K562 (cell line): ENCODE results near the gene GPN3. TPM values are rescaled to one million over a fixed set of nuclear protein-coding genes. Genes with fewer than 3 reads are reported as not detected.

ENCODE experiments used
- DMBX1 ChIP-seq: fragments of 250-450 bp; sonication (Bioruptor Pico); IDR thresholded peaks from 2 replicates; pipeline ENCODE4 v1.8.0; 2022; ENCODE audit warnings: inconsistent platforms, mild to moderate bottlenecking, moderate library complexity, borderline replicate concordance
- MED1 ChIP-seq: sonication (generic); formaldehyde crosslinking; IDR thresholded peaks from 2 replicates; pipeline ENCODE4 v1.8.1; 2023; ENCODE audit warnings: missing genetic modification reagents, borderline replicate concordance
- PHF8 ChIP-seq: fragments of 200-600 bp; sonication (generic); IDR thresholded peaks from 2 replicates; pipeline ENCODE4 v1.6.1; 2012; ENCODE audit warnings: mixed run types, mild to moderate bottlenecking, inconsistent platforms, low read length, moderate library complexity, borderline replicate concordance
- SAP30 ChIP-seq: fragments of 200-600 bp; sonication (generic); IDR thresholded peaks from 2 replicates; pipeline ENCODE4 v1.6.1; 2012; ENCODE audit warnings: borderline replicate concordance, low read depth, mild to moderate bottlenecking, moderate library complexity, low read length, control low read depth, inconsistent platforms; ENCODE audit not compliant: insufficient read depth, poor library complexity, severe bottlenecking
- SNIP1 ChIP-seq: fragments of 450-650 bp; IDR thresholded peaks from 2 replicates; pipeline ENCODE4 v1.7.1; 2017; ENCODE audit warnings: low read depth, mild to moderate bottlenecking
- TCF7L2 ChIP-seq: fragments of 150-350 bp; IDR thresholded peaks from 2 replicates; pipeline ENCODE4 v1.6.1; 2016; ENCODE audit warnings: low read depth, mild to moderate bottlenecking, low read length, moderate library complexity
- ZNF165 ChIP-seq: fragments of 250-450 bp; sonication (Bioruptor Pico); IDR thresholded peaks from 2 replicates; pipeline ENCODE4 v1.4.0; 2020; ENCODE audit warnings: borderline replicate concordance
- ZNF41 ChIP-seq: fragments of 250-450 bp; sonication (Bioruptor Pico); conservative IDR thresholded peaks from 2 replicates; pipeline ENCODE4 v1.4.0; 2020; ENCODE audit warnings: mild to moderate bottlenecking
- polyA plus RNA-seq, 8 experiments: library from polyadenylated mRNA; depleted of rRNA in 4 of 8; stranded (reverse) in 5 of 8; unstranded in 3 of 8; fragments of >200 nt; fragmentation: Nextera tagmentation in 2 of 8; fragmentation: Illumina TruSeq in 1 of 8; extraction: Ambion mirVana in 2 of 8; extraction: Trizol in 1 of 8; gene quantifications; 2 replicates each; pipeline versions ENCODE4 v1.2.1 to v1.2.3, GENCODE V29; 2011 to 2014; ENCODE audit warnings: inconsistent platforms in 1 of 8, missing spikeins in 1 of 8
- total RNA-seq, 7 experiments: library from RNA; depleted of rRNA in 6 of 7; stranded (reverse); fragments of >200 nt in 6 of 7; fragmentation: Illumina TruSeq in 2 of 7; extraction: Trizol in 2 of 7; gene quantifications; 2 replicates each; pipeline versions ENCODE4 v1.2.1 to v1.2.3, GENCODE V29; 2011 to 2021; ENCODE audit warnings: low replicate concordance in 1 of 7
- TF ChIP-seq, protein P1 (sequence below): fragments of 200-600 bp; sonication (generic); IDR thresholded peaks from one replicate; pipeline ENCODE4 v1.6.1; 2012; ENCODE audit warnings: mild to moderate bottlenecking, low read depth, low read length, inconsistent platforms

GPN3 gene
- total and polyA plus RNA-seq, 9 of the 15 experiments (the other 6 are each of a cell fraction or from before 2014, with no cell fraction given), result 35.8 to 123 (median 64.2) TPM

DNA sequence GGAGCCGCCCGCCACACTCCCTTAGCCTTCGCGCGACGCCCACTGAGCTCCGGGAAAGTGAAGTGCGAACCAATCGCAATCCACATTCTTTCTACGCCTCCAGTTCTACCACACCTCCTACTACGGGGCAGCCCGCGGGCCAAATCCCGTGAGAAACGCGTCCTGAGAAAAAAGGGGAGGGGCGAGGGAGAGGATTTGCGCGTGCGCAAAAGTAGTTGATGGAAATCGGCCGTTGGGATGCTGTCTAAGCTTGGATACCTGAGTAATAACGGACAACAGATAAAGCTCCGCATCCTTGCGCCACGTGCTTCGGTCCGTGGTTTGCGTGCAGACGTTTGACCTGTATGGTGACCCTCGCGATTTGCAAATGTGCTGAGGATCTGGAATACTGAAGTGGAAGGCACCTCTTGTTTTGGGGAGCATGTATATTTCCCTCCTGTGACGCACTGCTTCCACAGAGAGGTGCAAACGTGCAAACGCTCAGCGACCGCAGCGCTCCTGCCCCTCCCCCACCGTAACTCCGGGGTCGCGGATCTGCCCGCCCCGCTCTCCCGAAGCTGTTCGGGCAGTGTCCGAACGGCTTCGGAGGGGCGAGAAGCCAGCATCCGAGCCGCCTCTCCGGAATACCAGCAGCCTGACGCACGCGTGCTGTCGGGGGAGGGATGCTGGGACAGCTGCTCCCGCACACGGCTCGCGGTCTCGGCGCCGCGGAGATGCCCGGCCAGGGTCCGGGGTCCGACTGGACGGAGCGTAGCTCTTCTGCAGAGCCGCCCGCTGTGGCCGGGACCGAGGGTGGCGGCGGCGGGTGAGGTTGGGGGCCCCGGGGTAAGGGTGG lies at the start of gene GPN3, which contains the start of gene FAM216A (continued):
- TF ChIP-seq, protein P1, sequence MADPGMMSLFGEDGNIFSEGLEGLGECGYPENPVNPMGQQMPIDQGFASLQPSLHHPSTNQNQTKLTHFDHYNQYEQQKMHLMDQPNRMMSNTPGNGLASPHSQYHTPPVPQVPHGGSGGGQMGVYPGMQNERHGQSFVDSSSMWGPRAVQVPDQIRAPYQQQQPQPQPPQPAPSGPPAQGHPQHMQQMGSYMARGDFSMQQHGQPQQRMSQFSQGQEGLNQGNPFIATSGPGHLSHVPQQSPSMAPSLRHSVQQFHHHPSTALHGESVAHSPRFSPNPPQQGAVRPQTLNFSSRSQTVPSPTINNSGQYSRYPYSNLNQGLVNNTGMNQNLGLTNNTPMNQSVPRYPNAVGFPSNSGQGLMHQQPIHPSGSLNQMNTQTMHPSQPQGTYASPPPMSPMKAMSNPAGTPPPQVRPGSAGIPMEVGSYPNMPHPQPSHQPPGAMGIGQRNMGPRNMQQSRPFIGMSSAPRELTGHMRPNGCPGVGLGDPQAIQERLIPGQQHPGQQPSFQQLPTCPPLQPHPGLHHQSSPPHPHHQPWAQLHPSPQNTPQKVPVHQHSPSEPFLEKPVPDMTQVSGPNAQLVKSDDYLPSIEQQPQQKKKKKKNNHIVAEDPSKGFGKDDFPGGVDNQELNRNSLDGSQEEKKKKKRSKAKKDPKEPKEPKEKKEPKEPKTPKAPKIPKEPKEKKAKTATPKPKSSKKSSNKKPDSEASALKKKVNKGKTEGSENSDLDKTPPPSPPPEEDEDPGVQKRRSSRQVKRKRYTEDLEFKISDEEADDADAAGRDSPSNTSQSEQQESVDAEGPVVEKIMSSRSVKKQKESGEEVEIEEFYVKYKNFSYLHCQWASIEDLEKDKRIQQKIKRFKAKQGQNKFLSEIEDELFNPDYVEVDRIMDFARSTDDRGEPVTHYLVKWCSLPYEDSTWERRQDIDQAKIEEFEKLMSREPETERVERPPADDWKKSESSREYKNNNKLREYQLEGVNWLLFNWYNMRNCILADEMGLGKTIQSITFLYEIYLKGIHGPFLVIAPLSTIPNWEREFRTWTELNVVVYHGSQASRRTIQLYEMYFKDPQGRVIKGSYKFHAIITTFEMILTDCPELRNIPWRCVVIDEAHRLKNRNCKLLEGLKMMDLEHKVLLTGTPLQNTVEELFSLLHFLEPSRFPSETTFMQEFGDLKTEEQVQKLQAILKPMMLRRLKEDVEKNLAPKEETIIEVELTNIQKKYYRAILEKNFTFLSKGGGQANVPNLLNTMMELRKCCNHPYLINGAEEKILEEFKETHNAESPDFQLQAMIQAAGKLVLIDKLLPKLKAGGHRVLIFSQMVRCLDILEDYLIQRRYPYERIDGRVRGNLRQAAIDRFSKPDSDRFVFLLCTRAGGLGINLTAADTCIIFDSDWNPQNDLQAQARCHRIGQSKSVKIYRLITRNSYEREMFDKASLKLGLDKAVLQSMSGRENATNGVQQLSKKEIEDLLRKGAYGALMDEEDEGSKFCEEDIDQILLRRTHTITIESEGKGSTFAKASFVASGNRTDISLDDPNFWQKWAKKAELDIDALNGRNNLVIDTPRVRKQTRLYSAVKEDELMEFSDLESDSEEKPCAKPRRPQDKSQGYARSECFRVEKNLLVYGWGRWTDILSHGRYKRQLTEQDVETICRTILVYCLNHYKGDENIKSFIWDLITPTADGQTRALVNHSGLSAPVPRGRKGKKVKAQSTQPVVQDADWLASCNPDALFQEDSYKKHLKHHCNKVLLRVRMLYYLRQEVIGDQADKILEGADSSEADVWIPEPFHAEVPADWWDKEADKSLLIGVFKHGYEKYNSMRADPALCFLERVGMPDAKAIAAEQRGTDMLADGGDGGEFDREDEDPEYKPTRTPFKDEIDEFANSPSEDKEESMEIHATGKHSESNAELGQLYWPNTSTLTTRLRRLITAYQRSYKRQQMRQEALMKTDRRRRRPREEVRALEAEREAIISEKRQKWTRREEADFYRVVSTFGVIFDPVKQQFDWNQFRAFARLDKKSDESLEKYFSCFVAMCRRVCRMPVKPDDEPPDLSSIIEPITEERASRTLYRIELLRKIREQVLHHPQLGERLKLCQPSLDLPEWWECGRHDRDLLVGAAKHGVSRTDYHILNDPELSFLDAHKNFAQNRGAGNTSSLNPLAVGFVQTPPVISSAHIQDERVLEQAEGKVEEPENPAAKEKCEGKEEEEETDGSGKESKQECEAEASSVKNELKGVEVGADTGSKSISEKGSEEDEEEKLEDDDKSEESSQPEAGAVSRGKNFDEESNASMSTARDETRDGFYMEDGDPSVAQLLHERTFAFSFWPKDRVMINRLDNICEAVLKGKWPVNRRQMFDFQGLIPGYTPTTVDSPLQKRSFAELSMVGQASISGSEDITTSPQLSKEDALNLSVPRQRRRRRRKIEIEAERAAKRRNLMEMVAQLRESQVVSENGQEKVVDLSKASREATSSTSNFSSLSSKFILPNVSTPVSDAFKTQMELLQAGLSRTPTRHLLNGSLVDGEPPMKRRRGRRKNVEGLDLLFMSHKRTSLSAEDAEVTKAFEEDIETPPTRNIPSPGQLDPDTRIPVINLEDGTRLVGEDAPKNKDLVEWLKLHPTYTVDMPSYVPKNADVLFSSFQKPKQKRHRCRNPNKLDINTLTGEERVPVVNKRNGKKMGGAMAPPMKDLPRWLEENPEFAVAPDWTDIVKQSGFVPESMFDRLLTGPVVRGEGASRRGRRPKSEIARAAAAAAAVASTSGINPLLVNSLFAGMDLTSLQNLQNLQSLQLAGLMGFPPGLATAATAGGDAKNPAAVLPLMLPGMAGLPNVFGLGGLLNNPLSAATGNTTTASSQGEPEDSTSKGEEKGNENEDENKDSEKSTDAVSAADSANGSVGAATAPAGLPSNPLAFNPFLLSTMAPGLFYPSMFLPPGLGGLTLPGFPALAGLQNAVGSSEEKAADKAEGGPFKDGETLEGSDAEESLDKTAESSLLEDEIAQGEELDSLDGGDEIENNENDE, result no peak
- TF ChIP-seq PHF8, result peak; percentile 67; the same call in 1 of the 2 replicates
- TF ChIP-seq SAP30, result peak; percentile 42
- no peak for TF ChIP-seq ZNF165
- TF ChIP-seq MED1, result no peak
- no peak for TF ChIP-seq TCF7L2
- TF ChIP-seq DMBX1, result no peak
- no peak; the same call in 1 of the 2 replicates for TF ChIP-seq ZNF41 (CRISPR knock-in tag)
- no peak for TF ChIP-seq SNIP1
